HG02852 (cell line): ENCODE data around the gene CDK15.

ENCODE experiments used
- ATAC-seq: cut with Tn5 transposase; IDR thresholded peaks from one replicate; pipeline ENCODE4 v1.9.1; 2021; ENCODE audit warnings: mild to moderate bottlenecking, moderate library complexity; ENCODE audit not compliant: unreplicated experiment

CDK15 gene

DNA sequence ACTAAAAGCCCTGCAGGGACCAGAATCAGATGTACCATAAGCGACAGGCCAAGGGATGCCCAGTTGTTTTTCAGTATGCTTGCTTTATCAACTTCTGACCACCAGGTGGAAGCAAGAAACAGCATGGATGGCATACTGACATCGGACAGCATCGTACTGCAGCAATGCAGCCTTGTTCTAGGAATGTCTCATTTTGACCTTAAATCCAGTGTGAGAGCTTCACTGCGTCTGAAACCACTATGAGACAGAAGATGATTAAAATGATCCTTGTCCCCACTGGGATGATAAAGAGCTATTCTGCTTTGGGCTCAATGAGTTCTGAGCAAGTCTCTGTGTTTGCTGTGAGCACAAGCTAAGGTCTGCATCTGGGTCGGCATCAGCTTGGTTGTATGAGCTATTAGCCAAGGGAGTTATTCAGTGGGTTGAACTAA is 54.3 kb downstream of the CDK15 start:
- no peak for ATAC-seq

DNA sequence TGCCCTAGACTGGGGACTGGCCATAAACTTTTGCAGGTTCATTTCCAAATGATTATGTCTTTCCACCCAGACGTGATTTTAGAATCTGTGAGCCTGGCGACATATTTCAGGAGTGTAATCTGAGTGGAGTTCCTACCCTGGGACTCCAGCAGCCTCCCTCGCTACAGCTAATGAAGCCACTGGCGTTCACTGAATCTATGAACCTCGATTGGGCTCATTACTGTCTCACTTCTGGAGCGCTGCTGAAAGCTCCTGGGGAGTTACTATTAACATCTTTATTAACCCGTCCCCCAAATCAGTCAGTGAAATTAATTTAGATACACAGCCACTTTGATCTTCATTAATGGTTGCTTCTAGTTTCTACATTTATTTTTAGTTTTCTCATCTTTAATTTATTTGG is 56.5 kb downstream of the CDK15 start:
- no peak for ATAC-seq

DNA sequence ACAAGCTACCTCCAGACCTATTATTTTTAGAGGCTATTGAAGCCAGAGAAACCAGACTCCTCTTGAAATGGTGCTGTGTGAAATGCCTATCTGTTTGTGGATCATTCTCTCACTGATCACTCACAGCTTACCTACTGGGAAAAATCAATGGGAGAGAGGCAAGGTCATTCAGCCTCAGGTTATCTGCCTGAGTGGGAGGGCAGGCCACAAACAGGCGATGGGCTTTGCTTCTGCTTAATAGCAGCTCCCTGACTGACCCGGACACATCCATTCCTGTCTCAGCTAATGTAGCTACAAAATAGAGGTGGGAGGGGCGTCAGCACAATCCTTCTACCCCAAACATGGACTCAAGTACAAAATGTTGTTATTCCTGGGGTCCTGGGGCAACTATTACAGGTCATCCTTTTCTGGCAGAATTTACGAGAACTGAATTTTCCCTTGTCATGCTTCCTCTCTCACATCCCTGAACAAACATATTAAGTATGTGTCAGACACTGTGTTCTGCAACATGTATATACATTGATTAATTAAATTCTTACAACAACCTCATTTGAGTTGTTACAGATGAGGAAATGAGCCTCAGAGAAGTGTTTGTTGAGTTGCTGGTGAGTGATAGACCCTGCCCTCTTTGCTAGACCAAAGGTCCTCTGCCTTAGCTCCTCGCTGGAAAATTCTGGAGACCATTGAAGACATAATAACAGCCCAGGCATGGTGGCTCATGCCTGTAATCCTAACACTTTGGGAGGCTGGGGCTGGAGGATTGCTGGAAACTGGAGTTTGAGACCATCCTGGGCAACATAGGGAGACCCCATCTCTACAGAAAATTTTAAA is 60.5 kb downstream of the CDK15 start:
- no peak for ATAC-seq

DNA sequence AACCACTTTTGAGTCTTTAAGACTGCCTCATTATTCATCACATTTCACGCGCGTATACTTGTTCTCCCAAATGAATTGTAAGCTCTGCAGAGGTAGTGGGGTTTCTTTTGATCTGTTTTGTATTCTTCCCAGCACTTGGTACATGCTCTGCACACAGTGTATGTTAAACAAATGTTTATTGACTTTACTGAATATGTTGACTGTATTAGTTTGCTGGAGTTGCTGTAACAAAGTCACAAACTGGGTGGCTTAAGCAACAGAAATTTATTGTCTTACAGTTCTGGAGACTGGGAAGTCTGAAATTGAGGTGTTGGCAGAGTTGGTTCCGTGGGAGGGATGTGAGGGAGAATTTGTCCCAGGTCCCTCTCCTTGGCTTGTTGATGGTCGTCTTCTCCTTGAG is 65.1 kb downstream of the CDK15 start:
- no peak for ATAC-seq

DNA sequence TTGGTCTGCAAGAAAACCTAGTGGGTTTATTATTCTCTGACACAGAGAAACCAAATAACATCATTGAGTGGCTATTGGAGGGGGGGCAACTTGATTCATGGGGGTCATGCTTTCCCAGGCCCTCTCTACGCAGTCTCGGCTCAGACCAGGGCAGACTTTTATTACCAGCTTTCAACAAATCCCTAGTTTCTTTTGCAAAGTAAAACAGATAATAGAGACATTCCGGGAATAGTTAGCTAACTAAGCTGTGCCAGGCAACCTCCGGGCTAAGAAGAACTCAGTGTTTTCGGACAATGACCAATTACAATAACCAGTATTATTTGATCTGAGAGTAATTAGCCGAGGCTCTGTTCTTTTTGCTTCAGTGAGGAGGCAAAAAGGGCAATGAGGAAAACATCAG is 66.3 kb downstream of the CDK15 start:
- ATAC-seq, result no peak

DNA sequence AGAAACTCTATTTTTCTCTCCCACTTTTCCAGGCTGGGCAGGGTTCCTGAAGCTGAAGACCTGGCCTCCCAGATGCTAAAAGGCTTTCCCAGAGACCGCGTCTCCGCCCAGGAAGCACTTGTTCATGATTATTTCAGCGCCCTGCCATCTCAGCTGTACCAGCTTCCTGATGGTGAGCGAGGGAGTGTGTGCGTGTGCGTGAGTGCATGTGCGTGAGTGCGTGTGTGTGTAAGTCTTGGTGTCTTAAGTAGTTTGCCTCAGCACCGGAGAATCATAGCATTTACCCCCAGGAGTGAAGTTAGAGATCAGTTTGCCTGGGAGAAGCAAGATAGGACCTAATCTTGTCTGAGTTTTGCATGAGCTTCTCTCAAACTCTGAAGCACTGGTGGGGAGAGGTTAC is 73.7 kb downstream of the CDK15 start:
- ATAC-seq, result no peak

DNA sequence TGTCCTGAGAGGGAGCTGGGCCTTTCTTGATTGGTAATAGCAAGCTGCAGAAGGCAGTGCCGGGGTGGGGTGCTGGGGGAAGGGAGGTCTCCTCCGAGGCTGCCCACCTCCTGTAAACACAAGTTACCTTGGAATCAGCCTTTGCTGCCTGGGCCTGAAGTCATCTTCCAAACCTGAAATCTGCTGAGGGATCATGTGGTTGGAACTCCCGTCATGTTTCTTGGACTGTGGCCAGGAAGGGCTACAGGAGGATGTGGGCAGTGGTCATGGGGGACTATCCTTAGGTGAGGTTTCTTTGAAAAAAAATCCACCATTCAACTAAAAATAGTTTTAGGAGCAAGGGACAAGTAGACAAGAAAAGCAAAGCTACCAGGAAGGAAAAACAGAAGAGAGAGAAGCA is 74.2 kb downstream of the CDK15 start:
- no peak for ATAC-seq

DNA sequence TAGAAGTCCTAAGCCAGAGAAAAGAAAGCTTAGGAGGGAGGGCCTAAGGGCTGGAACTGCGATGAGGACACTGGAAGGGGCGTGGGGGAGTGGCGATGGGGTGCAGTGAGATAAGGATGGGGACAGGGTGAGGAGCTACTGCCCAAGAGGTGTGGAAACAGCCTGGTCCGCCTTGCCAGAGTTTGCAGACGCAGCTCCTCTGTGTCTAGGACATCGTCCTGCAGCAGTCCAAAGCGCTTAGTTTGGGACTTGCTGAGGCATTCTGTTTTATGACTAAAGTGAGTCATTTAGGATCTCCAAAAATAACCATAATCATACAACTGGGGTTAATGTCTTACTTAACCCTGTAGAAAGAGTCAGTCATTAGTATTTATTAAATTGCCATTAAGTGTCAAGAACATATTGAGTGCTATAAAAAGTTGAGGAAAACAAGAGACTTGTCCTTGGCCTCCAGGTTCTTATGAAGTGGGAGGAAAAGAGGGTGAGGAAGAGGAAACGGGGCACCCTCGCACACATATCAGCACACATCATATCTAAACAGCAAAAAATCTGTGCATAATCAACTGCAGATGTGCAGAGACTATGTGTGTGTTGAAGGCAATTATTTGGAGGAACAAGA is 74.8 kb downstream of the CDK15 start:
- no peak for ATAC-seq

DNA sequence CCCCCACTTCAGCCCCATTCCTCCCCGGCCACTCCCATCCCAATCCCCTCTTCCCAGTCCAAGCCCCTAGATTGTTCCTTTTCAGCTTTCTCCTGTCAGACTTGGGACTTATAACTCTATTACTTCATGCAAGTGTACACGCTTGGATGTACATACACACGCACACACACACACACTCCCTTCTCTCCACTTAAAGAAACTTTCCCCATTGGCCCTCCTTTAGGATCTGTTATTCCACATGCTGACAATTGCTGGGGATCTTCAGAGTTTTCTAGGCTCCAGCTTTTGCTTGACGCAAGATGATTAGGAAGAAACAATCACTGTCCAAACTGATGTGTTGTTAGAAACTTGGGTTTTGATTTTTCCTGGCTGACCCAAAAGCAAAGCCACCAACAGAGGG is 75.4 kb downstream of the CDK15 start:
- no peak for ATAC-seq

DNA sequence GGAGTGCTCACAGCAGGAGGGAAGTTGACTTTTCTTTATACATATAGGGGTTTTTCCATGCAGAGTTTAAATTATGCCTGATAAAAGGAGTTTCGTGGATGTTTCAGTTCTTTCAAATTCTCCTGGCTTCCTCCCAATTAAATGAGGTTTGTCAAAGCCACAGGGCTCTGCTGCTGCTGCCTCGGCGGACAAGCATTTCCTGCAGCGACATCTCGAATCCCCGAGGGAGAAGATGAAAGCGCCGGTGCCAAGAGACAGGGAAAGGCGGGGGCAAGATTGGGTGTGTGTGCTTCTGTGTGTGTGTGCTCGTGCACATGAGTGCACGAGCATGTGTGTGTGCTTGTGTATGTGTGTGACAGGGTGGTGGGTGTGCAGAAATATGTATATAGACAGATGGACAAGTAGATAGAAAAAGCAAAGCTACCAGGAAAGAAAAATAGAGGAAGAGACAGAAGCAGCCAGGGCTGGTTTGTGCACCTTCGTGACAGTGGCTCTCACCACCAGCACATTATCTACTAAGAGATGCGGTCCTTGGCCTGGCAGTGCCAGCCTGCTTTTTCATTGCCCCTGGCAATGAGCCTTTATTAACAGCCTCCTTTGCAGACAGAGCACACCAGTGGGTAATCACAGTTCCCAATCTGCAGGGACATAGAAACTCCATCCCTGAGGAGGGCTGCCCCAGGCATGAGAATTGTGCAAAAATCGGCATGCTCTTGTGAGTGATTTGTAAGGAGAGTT is 76.2 kb downstream of the CDK15 start:
- ATAC-seq, result no peak

DNA sequence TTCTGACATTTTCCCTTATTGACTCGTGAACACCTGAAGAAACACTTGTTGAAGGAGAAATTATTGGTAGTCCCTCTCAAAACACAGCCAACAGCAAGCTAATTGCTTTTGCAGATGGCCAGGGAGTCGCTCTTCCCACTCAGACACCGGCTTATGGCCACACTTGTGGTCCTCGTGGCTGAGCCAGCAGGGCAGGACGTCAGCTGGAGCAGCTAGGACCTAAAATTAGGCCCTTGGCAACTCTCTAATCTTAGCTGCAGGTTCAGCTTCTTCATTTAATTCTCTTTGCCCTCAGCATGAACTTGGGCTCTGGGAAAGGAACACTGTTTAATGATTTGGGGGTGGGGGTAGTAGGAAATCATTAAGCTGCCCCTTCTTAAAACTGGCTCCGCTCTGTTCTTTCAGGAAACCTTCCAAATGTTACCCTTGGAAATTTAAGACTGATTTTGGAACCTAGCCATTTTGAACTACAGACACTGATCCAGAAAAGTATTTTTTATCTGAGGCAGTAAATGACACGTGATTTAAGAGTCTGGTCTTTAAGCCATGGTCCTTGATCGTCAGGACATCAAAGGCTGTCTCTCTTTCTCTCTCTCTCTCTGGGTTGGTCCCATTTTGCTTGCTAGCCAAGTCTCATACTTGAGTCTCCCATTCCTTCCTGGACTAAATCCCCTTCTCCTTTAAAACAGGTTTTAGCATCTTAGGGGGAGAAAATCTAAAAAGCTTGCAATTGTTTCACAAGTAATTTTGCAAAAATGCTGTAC is 77.5 kb downstream of the CDK15 start:
- no peak for ATAC-seq

DNA sequence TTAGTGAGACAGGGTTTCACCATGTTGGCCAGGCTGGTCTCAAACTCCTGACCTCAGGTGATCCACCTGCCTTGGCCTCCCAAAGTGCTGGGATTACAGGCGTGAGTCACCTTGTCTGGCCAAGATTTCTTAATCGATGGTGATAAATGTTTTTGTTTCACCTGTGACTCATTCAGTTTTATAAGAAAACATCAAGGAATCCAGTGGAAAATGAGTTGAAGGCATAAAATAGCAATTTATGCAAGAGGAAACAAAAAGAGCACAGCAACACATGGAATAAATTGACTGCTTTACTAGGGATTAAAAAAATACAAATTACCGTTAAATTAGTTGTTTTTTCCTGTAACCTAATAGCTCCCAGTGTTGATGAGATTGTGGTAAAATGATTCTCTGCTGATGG is 80.2 kb downstream of the CDK15 start:
- no peak for ATAC-seq

DNA sequence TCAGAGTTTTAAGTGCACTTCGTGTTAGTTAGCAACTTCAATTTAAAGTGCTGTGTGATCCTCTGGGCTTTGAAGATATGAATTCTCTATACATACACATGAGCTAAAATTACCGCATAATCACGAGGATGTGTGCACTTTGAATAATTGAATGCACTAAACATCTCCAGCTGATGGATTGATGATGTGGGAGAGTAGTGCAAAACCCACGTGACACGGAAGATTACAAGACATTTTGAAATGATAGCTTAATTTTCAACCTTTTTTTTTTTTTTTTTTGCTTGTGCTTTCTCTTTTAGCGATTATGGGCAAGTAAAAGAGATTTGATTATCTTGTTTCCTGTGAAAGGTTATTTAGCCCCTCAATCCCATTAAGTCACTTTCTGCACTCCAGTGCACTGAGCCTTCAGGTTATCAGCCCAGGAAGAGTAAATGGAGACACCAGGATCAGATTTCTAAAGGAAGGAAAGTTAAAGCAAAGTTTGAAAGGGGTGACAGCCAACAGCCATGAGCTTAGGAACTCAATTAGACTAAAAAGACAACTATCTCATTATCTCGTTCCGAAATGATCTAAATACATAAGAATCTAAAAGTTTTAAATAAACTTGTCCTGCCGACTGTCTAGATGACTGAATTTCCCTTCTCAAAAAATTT is 81.6 kb downstream of the CDK15 start:
- ATAC-seq, result no peak

DNA sequence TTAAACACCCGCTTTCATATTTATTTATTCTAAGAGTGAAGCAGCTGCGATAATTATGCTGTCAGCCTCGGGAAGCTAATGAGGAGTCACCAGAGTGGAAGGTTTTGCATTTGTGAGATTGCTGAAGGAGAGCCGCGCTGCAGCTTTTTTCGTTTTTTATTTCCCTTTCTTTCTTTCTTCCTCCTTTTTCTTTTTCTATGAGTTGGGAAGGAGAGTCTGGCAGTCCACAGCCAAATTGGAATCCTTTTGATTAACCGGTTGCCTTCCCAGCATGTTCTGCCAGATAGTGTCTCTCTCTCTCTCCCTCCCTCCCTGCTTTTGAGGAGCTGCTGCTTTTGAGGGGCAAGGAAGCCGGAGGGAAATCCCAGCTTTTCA is 82.1 kb downstream of the CDK15 start:
- ATAC-seq, result no peak

DNA sequence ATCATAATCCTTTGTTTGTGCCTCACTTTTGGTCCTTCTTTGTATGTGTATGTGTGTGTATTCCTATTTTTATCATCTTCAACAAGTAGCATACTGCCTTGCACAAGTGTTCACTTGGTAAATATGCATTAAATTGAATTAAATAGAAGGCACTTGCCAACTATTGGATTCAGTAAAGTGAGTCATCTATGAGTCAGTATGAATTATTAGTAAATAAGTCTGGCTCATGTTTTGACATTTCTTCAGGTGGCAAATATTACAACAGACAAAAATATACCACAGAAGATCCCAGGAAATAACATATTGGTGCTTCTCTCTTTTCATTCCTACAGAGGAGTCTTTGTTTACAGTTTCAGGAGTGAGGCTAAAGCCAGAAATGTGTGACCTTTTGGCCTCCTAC is 84.1 kb downstream of the CDK15 start:
- no peak for ATAC-seq

DNA sequence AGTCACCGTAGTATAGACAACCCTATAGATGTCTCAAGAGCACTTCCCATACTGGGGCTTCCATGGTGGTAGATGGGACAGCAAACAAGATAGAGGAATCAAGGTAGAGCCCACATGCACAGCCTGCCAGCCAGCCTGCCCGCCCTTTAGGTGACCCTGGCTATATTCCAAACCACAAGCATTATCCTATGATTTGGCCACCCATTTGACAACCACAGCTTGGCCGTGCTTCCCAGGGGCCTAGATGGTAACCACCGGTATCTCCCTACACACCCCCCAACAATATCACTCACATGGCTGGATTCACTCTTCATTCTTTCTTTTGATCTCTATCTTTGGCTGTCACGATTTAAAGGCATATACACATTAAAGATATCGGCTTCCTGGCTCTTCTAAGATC is 85.3 kb downstream of the CDK15 start:
- ATAC-seq, result no peak

DNA sequence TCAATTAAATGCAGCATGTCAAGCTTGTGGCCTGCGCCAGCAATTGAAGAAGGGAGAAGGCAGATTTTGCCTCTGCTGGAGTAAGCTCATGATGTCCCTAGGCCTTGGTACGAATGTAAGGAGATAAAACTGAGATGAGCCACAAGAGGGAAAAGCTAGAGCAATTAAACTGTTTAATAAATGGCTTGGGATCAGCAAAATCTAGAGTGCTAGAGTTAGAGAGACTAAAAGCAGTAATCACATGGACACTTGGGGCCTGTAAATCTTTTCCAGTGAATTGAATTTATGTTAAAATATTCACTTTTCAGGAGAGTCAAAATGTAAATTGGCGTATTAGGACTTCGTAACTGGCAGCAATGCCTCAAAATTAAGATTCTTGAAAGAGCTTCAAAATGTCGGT is 86.2 kb downstream of the CDK15 start:
- ATAC-seq, result no peak

DNA sequence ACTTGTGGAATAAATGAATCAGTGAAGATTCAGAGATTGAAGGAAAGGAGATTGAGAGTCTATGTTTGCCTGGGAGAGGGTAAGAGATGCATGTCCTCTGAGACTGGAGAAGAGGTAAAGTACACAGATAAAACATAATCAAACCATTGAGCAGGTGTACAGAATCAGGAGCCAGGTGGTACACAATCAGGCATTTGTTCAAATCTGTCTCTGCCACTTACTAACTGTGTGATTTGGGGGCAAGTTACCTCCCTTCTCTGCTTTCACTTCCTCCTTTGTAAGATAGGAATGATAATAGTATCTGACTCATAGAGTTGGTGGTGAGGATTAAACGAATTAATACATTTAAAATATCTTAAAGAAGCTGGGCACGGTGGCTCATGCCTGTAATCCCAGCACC is 94.0 kb downstream of the CDK15 start:
- no peak for ATAC-seq

DNA sequence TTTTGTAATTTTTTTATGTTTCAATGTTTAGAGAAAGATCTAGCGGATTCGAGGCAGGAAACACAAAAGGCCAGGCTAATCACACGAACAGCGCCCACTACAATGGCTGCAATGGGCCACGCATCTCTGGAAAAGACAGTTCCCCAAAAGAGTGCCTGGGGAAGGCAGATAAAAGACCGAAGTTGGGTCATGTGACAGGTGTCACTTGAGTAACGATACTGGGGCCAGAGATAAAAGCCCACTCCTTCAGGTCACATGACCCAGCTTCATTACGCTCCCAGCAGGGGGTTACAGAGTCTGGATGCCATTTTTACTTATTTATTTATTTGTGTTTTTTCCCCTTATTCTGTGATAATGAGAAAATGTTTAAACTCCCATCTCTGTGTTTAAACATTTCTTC is 95.4 kb downstream of the CDK15 start:
- ATAC-seq, result no peak

DNA sequence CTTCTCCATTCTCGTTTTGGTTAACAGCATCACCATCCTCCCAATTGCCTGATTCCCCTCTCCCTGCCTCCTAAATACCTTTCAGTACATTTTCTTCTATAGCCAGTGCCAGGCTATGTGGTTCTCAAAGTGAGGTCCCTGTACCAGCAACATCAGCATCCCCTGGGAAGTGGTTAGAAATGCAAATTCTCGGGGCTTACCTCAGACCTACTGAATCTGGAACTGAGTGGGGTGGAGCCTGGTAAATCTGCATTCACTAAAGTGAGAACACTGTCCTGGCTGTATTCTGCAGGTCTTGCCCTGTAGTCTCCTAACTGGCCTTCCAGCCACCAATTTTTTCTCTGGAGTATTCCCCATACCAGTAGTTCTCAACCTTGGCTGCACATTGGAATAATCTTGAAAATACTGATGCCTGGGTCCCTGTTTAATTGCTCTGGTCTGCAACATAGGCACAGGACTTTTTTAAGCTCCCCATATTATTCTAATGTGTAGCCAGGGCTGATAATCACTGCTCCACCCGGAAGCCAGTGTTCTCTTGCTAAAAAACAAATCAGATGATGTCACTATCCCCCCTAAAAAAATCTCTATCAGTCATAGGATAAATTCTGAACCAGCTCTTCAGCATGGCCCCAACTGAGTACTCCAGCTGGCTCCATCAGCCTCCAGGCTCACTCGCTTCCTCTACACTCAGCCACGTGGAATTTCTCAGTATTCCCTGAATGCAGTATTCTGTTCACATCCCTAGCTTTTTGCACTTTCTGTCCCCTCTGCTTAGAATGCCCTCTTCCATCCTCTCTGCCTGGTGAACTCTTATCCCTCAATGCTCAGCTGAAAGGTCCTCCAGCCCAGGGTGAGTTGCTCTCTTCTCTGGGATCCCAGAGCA is 98.4 kb downstream of the CDK15 start:
- ATAC-seq, result peak; percentile 95
